IMR-90 (cell line): ENCODE measurements around the gene DOCK9. TPM values are rescaled to one million over a fixed set of nuclear protein-coding genes. Genes with fewer than 3 reads are reported as not detected.

ENCODE experiments used
- ATAC-seq: fragments of 200-7000 bp; cut with Tn5 transposase; 2 replicates; pipeline ENCODE4 v1.9.1; 2020; ENCODE audit warnings: low read depth, mild to moderate bottlenecking, moderate library complexity
- BruUV-seq: library from RNA; stranded (reverse); fragments of 400-500 nt; replicated peaks from 2 replicates; lab custom pipeline; 2021; lab: Mats Ljungman, UMichigan
- CTCF ChIA-PET: fragments of 300-600 bp; formaldehyde crosslinking; extraction: SDS; loops from one replicate; lab custom pipeline; 2021; ENCODE audit warnings: antibody characterized with exemption; lab: Yijun Ruan, JAX
- POLR2A ChIA-PET: fragments of 300-600 bp; sonication (Branson Sonifier 250); formaldehyde crosslinking; loops from one replicate; lab custom pipeline; 2022; ENCODE audit warnings: antibody characterized with exemption; ENCODE audit not compliant: unreplicated experiment; lab: Charles Lee
- DNase-seq: peaks from one replicate; pipeline ENCODE4 v3.0.0; 2013
- H2AFZ ChIP-seq: replicated peaks from 2 replicates; pipeline ENCODE3; 2013; ENCODE audit warnings: low read length, mild to moderate bottlenecking; ENCODE audit not compliant: poor library complexity
- H2AK5ac ChIP-seq: 2 replicates; pipeline ENCODE4 v1.6.1; 2013; ENCODE audit warnings: low read depth, low read length, inconsistent platforms
- H2AK9ac ChIP-seq: replicated peaks from 2 replicates; pipeline ENCODE3; 2013; ENCODE audit warnings: mild to moderate bottlenecking, low read depth, low read length, moderate library complexity; ENCODE audit not compliant: poor library complexity
- H2BK120ac ChIP-seq: 2 replicates; pipeline ENCODE4 v1.6.1; 2013; ENCODE audit warnings: low read depth, low read length, inconsistent platforms
- H2BK15ac ChIP-seq: 3 replicates; pipeline ENCODE4 v1.6.1; 2013; ENCODE audit warnings: low read depth, low read length, inconsistent platforms
- H2BK20ac ChIP-seq: 2 replicates; pipeline ENCODE4 v1.6.1; 2013; ENCODE audit warnings: low read depth, mild to moderate bottlenecking, inconsistent platforms, low read length, moderate library complexity
- H2BK5ac ChIP-seq: 2 replicates; pipeline ENCODE4 v1.6.1; 2013; ENCODE audit warnings: mild to moderate bottlenecking, low read depth, low read length, inconsistent platforms; ENCODE audit not compliant: poor library complexity, severe bottlenecking
- H3K14ac ChIP-seq: replicated peaks from 2 replicates; pipeline ENCODE4 v1.6.1; 2013; ENCODE audit warnings: low read depth, low read length, inconsistent platforms
- H3K18ac ChIP-seq: 2 replicates; pipeline ENCODE4 v1.6.1; 2013; ENCODE audit warnings: low read depth, low read length, control low read depth
- H3K23ac ChIP-seq: 2 replicates; pipeline ENCODE4 v1.6.1; 2013; ENCODE audit warnings: low read depth, low read length, inconsistent platforms
- H3K27ac ChIP-seq: 2 replicates; pipeline ENCODE4 v1.5.1; 2013; ENCODE audit warnings: mild to moderate bottlenecking, control low read depth, low read length; ENCODE audit not compliant: insufficient read depth
- H3K27me3 ChIP-seq: 2 replicates; pipeline ENCODE4 v1.6.1; 2013; ENCODE audit warnings: low read length; ENCODE audit not compliant: control insufficient read depth, insufficient read depth
- H3K36me3 ChIP-seq: 2 replicates; pipeline ENCODE4 v1.6.1; 2013; ENCODE audit warnings: low read length, mixed read lengths; ENCODE audit not compliant: control insufficient read depth, insufficient read depth
- H3K4ac ChIP-seq: 2 replicates; pipeline ENCODE4 v1.6.1; 2013; ENCODE audit warnings: low read depth, low read length, inconsistent platforms
- H3K4me1 ChIP-seq: 2 replicates; pipeline ENCODE4 v1.6.1; 2013; ENCODE audit warnings: low read length, mixed read lengths; ENCODE audit not compliant: control insufficient read depth, insufficient read depth
- H3K4me2 ChIP-seq: 2 replicates; pipeline ENCODE4 v1.6.1; 2013; ENCODE audit warnings: low read depth, mild to moderate bottlenecking, control low read depth, low read length, moderate library complexity
- H3K4me3 ChIP-seq: 2 replicates; pipeline ENCODE4 v1.5.1; 2013; ENCODE audit warnings: low read depth, mild to moderate bottlenecking, control low read depth, low read length, moderate library complexity; ENCODE audit not compliant: insufficient read depth
- H3K56ac ChIP-seq: 2 replicates; pipeline ENCODE4 v1.6.1; 2013; ENCODE audit warnings: low read length, inconsistent platforms; ENCODE audit not compliant: insufficient read depth; ENCODE audit errors: extremely low read depth
- H3K79me1 ChIP-seq, 2 experiments: 2 replicates each; pipeline ENCODE4 v1.6.1; 2013; ENCODE audit warnings: low read length in 2 of 2, inconsistent platforms in 1 of 2, low read depth in 1 of 2
- H3K9ac ChIP-seq: 2 replicates; pipeline ENCODE4 v1.6.1; 2013; ENCODE audit warnings: low read depth, low read length, control low read depth
- H3K9me1 ChIP-seq: 2 replicates; pipeline ENCODE4 v1.6.1; 2013; ENCODE audit warnings: low read length, inconsistent platforms; ENCODE audit not compliant: insufficient read depth
- H3K9me3 ChIP-seq: 2 replicates; pipeline ENCODE4 v1.6.1; 2013; ENCODE audit warnings: low read length; ENCODE audit not compliant: control insufficient read depth, insufficient read depth
- H4K20me1 ChIP-seq: 2 replicates; pipeline ENCODE4 v1.6.1; 2013; ENCODE audit warnings: low read length, inconsistent platforms; ENCODE audit not compliant: insufficient read depth
- H4K5ac ChIP-seq: 2 replicates; pipeline ENCODE4 v1.6.1; 2013; ENCODE audit warnings: mild to moderate bottlenecking, low read depth, low read length, control low read depth
- H4K8ac ChIP-seq, 2 experiments: 2 replicates each; pipeline ENCODE4 v1.6.1; 2013; ENCODE audit warnings: low read depth in 2 of 2, low read length in 2 of 2, control low read depth in 1 of 2, inconsistent platforms in 1 of 2
- H4K91ac ChIP-seq: 2 replicates; pipeline ENCODE4 v1.6.1; 2013; ENCODE audit warnings: low read depth, low read length, inconsistent platforms; ENCODE audit not compliant: insufficient read depth
- CHD1 ChIP-seq: IDR thresholded peaks from 2 replicates; pipeline ENCODE4 v1.6.1; 2012; ENCODE audit warnings: low read depth, low read length, improper control_type of control experiment
- CTCF ChIP-seq: conservative IDR thresholded peaks from 2 replicates; pipeline ENCODE4 v1.5.1; 2012; ENCODE audit warnings: mild to moderate bottlenecking, low read depth, low read length, improper control_type of control experiment
- ELK1 ChIP-seq: fragments of 150-350 bp; IDR thresholded peaks from 2 replicates; pipeline ENCODE4 v1.6.1; 2016; ENCODE audit warnings: low read depth, mild to moderate bottlenecking, low read length, moderate library complexity, borderline replicate concordance
- FOS ChIP-seq: fragments of 150-350 bp; IDR thresholded peaks from 2 replicates; pipeline ENCODE4 v1.6.1; 2016; ENCODE audit warnings: low read depth, low read length
- MAFK ChIP-seq: IDR thresholded peaks from 2 replicates; pipeline ENCODE4 v1.6.1; 2012; ENCODE audit warnings: low read depth, low read length, improper control_type of control experiment
- MAZ ChIP-seq: IDR thresholded peaks from 2 replicates; pipeline ENCODE4 v1.6.1; 2012; ENCODE audit warnings: low read depth, mild to moderate bottlenecking, low read length, improper control_type of control experiment, moderate library complexity, borderline replicate concordance
- MXI1 ChIP-seq: IDR thresholded peaks from 2 replicates; pipeline ENCODE4 v1.6.1; 2012; ENCODE audit warnings: low read depth, mild to moderate bottlenecking, low read length, moderate library complexity, borderline replicate concordance
- NFE2L2 ChIP-seq: fragments of 150-350 bp; IDR thresholded peaks from 2 replicates; pipeline ENCODE4 v1.6.1; 2016; ENCODE audit warnings: low read depth, mild to moderate bottlenecking, low read length
- POLR2A ChIP-seq: IDR thresholded peaks from 2 replicates; pipeline ENCODE4 v1.6.1; 2012; ENCODE audit warnings: mild to moderate bottlenecking, low read depth, low read length
- RAD21 ChIP-seq: IDR thresholded peaks from 2 replicates; pipeline ENCODE4 v1.6.1; 2012; ENCODE audit warnings: low read length, improper control_type of control experiment
- RCOR1 ChIP-seq: IDR thresholded peaks from 2 replicates; pipeline ENCODE4 v1.6.1; 2012; ENCODE audit warnings: mild to moderate bottlenecking, low read length, improper control_type of control experiment; ENCODE audit not compliant: insufficient replicate concordance
- RFX5 ChIP-seq: IDR thresholded peaks from 2 replicates; pipeline ENCODE4 v1.8.0; 2012; ENCODE audit warnings: low read depth, mild to moderate bottlenecking, low read length, moderate library complexity
- SMC3 ChIP-seq: fragments of 150-350 bp; IDR thresholded peaks from 2 replicates; pipeline ENCODE4 v1.6.1; 2016; ENCODE audit warnings: low read depth, mild to moderate bottlenecking, antibody characterized with exemption, low read length, moderate library complexity
- USF2 ChIP-seq: fragments of 150-350 bp; IDR thresholded peaks from 2 replicates; pipeline ENCODE4 v1.6.1; 2017; ENCODE audit warnings: mild to moderate bottlenecking, antibody characterized with exemption, low read length, low read depth
- WGBS, 2 experiments: methylation state at CpG; one replicate each; pipeline versions ENCODE4 v1.1.5 to v1.1.7; 2013; ENCODE audit warnings: missing lambda C conversion rate in 2 of 2; ENCODE audit not compliant: insufficient read length in 1 of 2; ENCODE audit errors: extremely low coverage in 2 of 2; 5-methylcytosine and 5-hydroxymethylcytosine counted together
- dilution Hi-C: fragments of 300-500 bp; cut with HindIII; formaldehyde crosslinking; loops from one replicate; pipeline ENCODE4 v1.14.3; 2018; ENCODE audit warnings: low sequenced_read_pairs; ENCODE audit not compliant: unreplicated experiment
- in situ Hi-C: fragments of 300-500 bp; cut with MboI; formaldehyde crosslinking; loops from 3 replicates; pipeline ENCODE4 v1.14.3; 2019; ENCODE audit warnings: low sequenced_read_pairs, inconsistent platforms, mixed read lengths
- intact Hi-C: fragments of 100-400 bp; cut with micrococcal nuclease; formaldehyde crosslinking; loops from 2 replicates; pipeline ENCODE4 v1.10.0; 2022
- polyA plus RNA-seq, 3 experiments: library from polyadenylated mRNA; depleted of rRNA; stranded (reverse); fragments of >200 nt; gene quantifications; 2 replicates each; pipeline ENCODE4 v1.2.3, GENCODE V29; 2012; ENCODE audit warnings: low replicate concordance in 1 of 3
- total RNA-seq: library from RNA; depleted of rRNA; stranded (reverse); fragments of >200 nt; gene quantifications from 2 replicates; pipeline ENCODE4 v1.2.3, GENCODE V29; 2012

DOCK9 gene
- total and polyA plus RNA-seq, 2 of the 4 experiments (the other 2 are of a cell fraction), result 4.8 to 7.2 TPM

GRCh38 chr13:98930151-98930591, 47.7 kb downstream of the DOCK9 start:
- no peak overlapping the region for H3K18ac ChIP-seq
- no peak overlapping the region; the same call in 1 of the 2 replicates for H3K14ac ChIP-seq
- no peak overlapping the region for H4K5ac ChIP-seq
- no peak overlapping the region for H3K4ac ChIP-seq
- 100% methylated on average over 1 of the region's 8 CpGs; no CpG with 5 or more reads in 1 of the 2 experiments for WGBS, 2 experiments
- H3K9ac ChIP-seq, result no peak overlapping the region
- no peak overlapping the region for H2BK5ac ChIP-seq
- no peak overlapping the region for H3K4me3 ChIP-seq
- intact Hi-C loops (no loop called here), in situ Hi-C loops (no loop called here), dilution Hi-C loops (no loop called here)
- ChIA-PET CTCF (interaction anchor here (0.6 kb wide), 1 partner anchor 8 kb away, joined by 4 read pairs; no protein-coding TSS in a partner anchor), POLR2A (no interaction called here)
- H4K8ac ChIP-seq, result no peak overlapping the region
- H3K79me1 ChIP-seq, result peaks cover 0 to 3% of the 10 kb centered on the region in 2 experiments; a peak in 1 of 4 replicates
- H3K4me2 ChIP-seq, result no peak overlapping the region
- no peak overlapping the region for H3K27ac ChIP-seq
- TF ChIP-seq MAZ, result no peak
- no peak for TF ChIP-seq CTCF
- no peak for TF ChIP-seq CHD1
- TF ChIP-seq POLR2A, result no peak
- no peak for TF ChIP-seq RAD21
- no peak for TF ChIP-seq SMC3
- no peak for TF ChIP-seq RCOR1
- TF ChIP-seq ELK1, result no peak
- TF ChIP-seq USF2, result no peak
- no peak for TF ChIP-seq FOS
- TF ChIP-seq MXI1, result no peak
- TF ChIP-seq RFX5, result no peak
- TF ChIP-seq MAFK, result no peak
- no peak for TF ChIP-seq NFE2L2
- H2BK15ac ChIP-seq, result no peak overlapping the region
- no peaks in the 10 kb centered on the region for H3K9me1 ChIP-seq
- H3K23ac ChIP-seq, result no peak overlapping the region
- no peaks in the 10 kb centered on the region for H3K36me3 ChIP-seq
- H3K56ac ChIP-seq, result no peak overlapping the region
- H2AK9ac ChIP-seq, result peak overlapping the region; percentile 1
- peaks cover 11% of the 10 kb centered on the region for H3K9me3 ChIP-seq
- ATAC-seq (no peak), DNase-seq (no peak)
- no peak overlapping the region for H2AK5ac ChIP-seq
- no peaks in the 10 kb centered on the region for H4K20me1 ChIP-seq
- no peak overlapping the region for H2BK120ac ChIP-seq
- BruUV-seq, result no TSS peak
- 0 out of 2 replicates have a peak, but pooled peaks cover 2% of the 10 kb centered on the region for H3K4me1 ChIP-seq
- no peak overlapping the region for H4K91ac ChIP-seq
- H3K27me3 ChIP-seq, result no peaks in the 10 kb centered on the region
- no peak overlapping the region for H2AFZ ChIP-seq
- H2BK20ac ChIP-seq, result no peak overlapping the region
